Lung (tissue), 12 donors: ENCODE results near the gene ZNF408. TPM values are rescaled to one million over a fixed set of nuclear protein-coding genes. Genes with fewer than 3 reads are reported as not detected.

Experiments
- ATAC-seq: fragments of 200-7000 bp; cut with Tn5 transposase; one replicate; pipeline ENCODE4 v1.9.1; 2020; ENCODE audit warnings: moderate number of reproducible peaks; ENCODE audit not compliant: insufficient read depth, low FRiP score
- DNase-seq, 3 donors: peaks; one replicate each; pipeline ENCODE4 v3.0.0-alpha.2; 2013 to 2017
- H3K27ac ChIP-seq, 2 donors: one replicate each; pipeline ENCODE4 v1.5.1; 2013; ENCODE audit warnings: mild to moderate bottlenecking in 2 of 2, moderate library complexity in 2 of 2, control low read depth in 1 of 2, inconsistent platforms in 1 of 2, low read depth in 1 of 2, low read length in 1 of 2
- H3K27me3 ChIP-seq, 3 donors: one replicate each; pipeline ENCODE4 v1.5.1; 2013; ENCODE audit warnings: low read length in 2 of 3; ENCODE audit not compliant: control insufficient read depth in 3 of 3, insufficient read depth in 3 of 3
- H3K36me3 ChIP-seq, 4 donors: one replicate each; pipeline ENCODE4 v1.5.1; 2013; ENCODE audit warnings: low read length in 4 of 4, mild to moderate bottlenecking in 1 of 4, moderate library complexity in 1 of 4; ENCODE audit not compliant: control insufficient read depth in 4 of 4, insufficient read depth in 4 of 4
- H3K4me1 ChIP-seq, 5 donors: one replicate each; pipeline ENCODE4 v1.5.1; 2013; ENCODE audit warnings: low read length in 5 of 5, mild to moderate bottlenecking in 2 of 5, moderate library complexity in 1 of 5; ENCODE audit not compliant: control insufficient read depth in 5 of 5, insufficient read depth in 5 of 5
- H3K4me3 ChIP-seq: one replicate; pipeline ENCODE4 v1.5.1; 2013; ENCODE audit warnings: mild to moderate bottlenecking, control low read depth, moderate library complexity
- H3K9ac ChIP-seq, 2 donors: one replicate each; pipeline ENCODE4 v1.5.1; 2013; ENCODE audit warnings: low read length in 2 of 2, control low read depth in 1 of 2; ENCODE audit not compliant: insufficient read depth in 1 of 2
- H3K9me3 ChIP-seq, 4 donors: one replicate each; pipeline ENCODE4 v1.5.1; 2013; ENCODE audit warnings: low read length in 3 of 4, mild to moderate bottlenecking in 1 of 4, moderate library complexity in 1 of 4; ENCODE audit not compliant: control insufficient read depth in 4 of 4, insufficient read depth in 3 of 4
- WGBS, 2 donors: extraction: QIAGEN DNeasy Blood & Tissue Kit; methylation state at CpG; one replicate each; pipeline ENCODE4 v1.1.7; 2013; 5-methylcytosine and 5-hydroxymethylcytosine counted together
- polyA plus RNA-seq, 2 donors: library from polyadenylated mRNA; stranded (reverse); fragments of 200-250 nt; gene quantifications; one replicate each; pipeline ENCODE4 v1.2.1, GENCODE V29; 2013
- total RNA-seq, 2 donors: library from RNA; depleted of rRNA in 1 of 2; stranded (reverse); fragments of >200 nt in 1 of 2; gene quantifications; one replicate each; pipeline ENCODE4 v1.2.1, GENCODE V29; 2014 to 2021
- TF ChIP-seq, protein P1 (sequence below): IDR thresholded peaks from 2 replicates; pipeline ENCODE4 v1.5.1; 2012; ENCODE audit warnings: mild to moderate bottlenecking; ENCODE audit errors: control extremely low read depth, extremely low read depth
- donor health status: control.
- donor health status: control.
- donor health status: Bipolar disorder and iron deficiency.
- donor health status: healthy.
- donor health status: DM: yes; HTN: yes; CAD: no.

The ZNF408 gene
- total and polyA plus RNA-seq, 4 donors: 3.2 to 12.7 (median 6.9) TPM

DNA sequence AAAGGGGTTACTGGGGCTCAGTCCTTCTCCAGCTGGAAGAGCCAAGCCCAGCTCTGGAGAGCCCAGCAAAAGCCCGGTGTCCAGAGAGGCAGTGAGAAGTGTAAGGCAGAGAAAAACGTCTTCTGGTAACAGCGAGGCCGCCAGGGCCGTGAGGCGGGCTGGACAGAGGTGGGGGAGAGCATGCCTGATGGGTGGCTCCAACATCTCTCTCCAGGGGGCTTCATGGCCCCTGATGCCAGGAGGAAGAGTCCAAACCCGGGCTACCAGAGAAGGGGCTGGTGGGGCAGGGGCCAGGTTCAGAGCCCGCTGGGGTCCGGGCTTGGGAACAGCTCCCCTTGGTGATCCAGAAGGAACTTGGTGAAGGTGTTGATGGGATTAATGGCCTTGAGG is 22.1 kb upstream of the ZNF408 start:
- Histone ChIP-seq H3K4me3 (no peak overlapping the region), H3K27ac (no peak overlapping the region), H3K9ac (no peak overlapping the region), H3K27me3 (no peaks in the 10 kb centered on the region), H3K9me3 (no peaks in the 10 kb centered on the region), H3K36me3 (peaks cover 12 to 60% (median 21%) of the 10 kb centered on the region in 4 donors), H3K4me1 (peaks cover 2 to 16% (median 11%) of the 10 kb centered on the region in 5 donors)
- ATAC-seq: no peak
- TF ChIP-seq, protein P1, sequence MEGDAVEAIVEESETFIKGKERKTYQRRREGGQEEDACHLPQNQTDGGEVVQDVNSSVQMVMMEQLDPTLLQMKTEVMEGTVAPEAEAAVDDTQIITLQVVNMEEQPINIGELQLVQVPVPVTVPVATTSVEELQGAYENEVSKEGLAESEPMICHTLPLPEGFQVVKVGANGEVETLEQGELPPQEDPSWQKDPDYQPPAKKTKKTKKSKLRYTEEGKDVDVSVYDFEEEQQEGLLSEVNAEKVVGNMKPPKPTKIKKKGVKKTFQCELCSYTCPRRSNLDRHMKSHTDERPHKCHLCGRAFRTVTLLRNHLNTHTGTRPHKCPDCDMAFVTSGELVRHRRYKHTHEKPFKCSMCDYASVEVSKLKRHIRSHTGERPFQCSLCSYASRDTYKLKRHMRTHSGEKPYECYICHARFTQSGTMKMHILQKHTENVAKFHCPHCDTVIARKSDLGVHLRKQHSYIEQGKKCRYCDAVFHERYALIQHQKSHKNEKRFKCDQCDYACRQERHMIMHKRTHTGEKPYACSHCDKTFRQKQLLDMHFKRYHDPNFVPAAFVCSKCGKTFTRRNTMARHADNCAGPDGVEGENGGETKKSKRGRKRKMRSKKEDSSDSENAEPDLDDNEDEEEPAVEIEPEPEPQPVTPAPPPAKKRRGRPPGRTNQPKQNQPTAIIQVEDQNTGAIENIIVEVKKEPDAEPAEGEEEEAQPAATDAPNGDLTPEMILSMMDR: no peak
- no peak for DNase-seq
- 94% methylated on average over 9 of the region's 9 CpGs for WGBS, 2 donors

DNA sequence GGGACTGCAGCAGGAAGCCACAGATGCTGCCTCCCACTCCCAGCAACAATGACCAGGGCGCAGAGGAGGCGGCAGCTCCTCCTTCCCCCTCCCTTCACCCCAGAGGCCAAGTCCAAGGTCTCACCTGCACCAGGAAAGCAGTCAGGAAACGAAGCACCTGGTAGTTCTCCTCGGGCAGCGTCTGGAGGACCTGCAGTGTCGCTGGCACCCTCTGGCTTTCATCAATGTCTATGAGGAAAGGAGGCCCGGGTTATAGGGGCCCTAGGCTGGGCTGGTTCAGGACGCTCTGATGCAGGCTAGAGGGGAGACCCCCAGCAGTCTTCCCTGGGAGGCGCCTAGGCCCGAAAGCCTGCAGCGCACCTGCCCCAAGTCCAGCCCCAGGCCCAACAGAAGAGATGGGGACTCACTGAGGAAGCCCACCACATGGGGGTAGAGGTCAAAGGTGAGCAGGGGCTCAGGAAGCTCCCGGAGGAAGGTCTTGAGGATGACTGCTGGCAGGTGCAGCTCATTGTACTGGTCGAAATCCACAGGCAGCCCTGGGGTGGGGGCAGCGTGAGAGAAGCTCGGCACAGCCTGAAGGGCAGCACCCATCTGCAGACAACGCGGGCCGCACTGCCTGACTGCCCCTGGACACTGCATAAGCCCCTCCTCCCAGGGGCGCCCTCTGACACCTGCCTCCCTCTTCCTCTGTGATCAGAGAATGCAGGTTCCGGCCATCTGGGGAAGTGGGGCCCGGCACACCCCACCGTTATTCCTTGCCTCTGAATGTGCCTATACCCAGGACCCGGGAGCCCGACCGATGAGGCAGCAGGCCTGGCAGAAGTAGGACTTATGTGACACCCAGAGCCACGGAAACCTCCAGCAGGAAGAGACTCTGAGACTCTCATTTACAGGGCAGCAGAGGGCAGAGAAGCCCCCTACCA is 21.3 kb upstream of the ZNF408 start:
- no peak for ATAC-seq
- DNase-seq: no peak
- H3K4me1 ChIP-seq: peaks cover 2 to 14% (median 9%) of the 10 kb centered on the region in 5 donors
- H3K9me3 ChIP-seq: no peaks in the 10 kb centered on the region
- 92 to 94% methylated on average over 24 to 26 of the region's 26 CpGs for WGBS, 2 donors
- H3K4me3 ChIP-seq: no peak overlapping the region
- TF ChIP-seq, protein P1: no peak
- peaks cover 12 to 58% (median 21%) of the 10 kb centered on the region in 4 donors for H3K36me3 ChIP-seq
- no peak overlapping the region for H3K27ac ChIP-seq
- no peaks in the 10 kb centered on the region for H3K27me3 ChIP-seq
- H3K9ac ChIP-seq: no peak overlapping the region

DNA sequence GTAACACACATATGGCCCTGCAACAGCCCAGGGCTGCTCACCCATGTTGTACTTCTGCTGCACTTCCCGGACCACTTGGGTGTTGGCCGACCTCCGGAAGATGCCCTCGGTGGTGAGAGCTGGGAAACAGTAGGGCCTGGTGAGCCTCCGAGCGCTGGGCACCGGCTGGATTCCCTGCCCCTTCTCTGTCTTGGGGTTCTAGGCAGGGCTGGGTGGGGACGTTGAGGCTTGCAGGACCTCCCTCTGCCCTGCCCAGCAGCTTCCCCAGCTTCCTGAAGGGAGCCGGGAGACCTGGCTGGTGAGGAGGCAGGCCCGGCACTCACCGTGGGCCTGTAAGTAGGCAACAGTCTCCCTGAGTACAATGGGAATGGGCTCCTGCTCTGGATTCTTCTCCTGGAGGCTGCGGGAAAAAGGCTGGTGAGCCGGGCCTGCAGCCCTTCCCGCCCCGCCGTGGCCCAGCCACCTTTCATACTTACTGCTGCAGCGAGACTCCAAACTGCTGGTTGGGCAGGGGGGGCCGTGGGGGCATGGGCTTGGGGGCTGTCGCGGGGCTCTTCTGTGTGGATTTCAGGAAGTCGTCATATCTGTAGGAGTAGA is 20.6 kb upstream of the ZNF408 start:
- Histone ChIP-seq H3K9me3 (no peaks in the 10 kb centered on the region), H3K4me1 (peaks cover 2 to 7% (median 4%) of the 10 kb centered on the region in 5 donors), H3K9ac (no peak overlapping the region), H3K27me3 (no peaks in the 10 kb centered on the region), H3K36me3 (peaks cover 12 to 58% (median 21%) of the 10 kb centered on the region in 4 donors), H3K27ac (no peak overlapping the region), H3K4me3 (no peak overlapping the region)
- TF ChIP-seq, protein P1: no peak
- DNase-seq (no peak), ATAC-seq (no peak)
- WGBS, 2 donors: 90 to 93% methylated on average over 21 of the region's 21 CpGs
